Amniotic stem cell (primary cell): Measurements from ENCODE around the gene TBCD.
"Not testable (repeated sequence)": the region's sequence is repeated elsewhere in the genome, so short reads cannot be mapped to it uniquely, and the experiment has no call there.

Experiments
- DNase-seq: peaks from one replicate; lab custom pipeline; 2025; lab: John Stamatoyannopoulos, UW

TBCD gene

GRCh38 chr17:82957961-82958561 is 206.2 kb downstream of the TBCD start:
- DNase-seq: no peak

GRCh38 chr17:82959242-82959930 is 207.5 kb downstream of the TBCD start:
- no peak for DNase-seq

DNA sequence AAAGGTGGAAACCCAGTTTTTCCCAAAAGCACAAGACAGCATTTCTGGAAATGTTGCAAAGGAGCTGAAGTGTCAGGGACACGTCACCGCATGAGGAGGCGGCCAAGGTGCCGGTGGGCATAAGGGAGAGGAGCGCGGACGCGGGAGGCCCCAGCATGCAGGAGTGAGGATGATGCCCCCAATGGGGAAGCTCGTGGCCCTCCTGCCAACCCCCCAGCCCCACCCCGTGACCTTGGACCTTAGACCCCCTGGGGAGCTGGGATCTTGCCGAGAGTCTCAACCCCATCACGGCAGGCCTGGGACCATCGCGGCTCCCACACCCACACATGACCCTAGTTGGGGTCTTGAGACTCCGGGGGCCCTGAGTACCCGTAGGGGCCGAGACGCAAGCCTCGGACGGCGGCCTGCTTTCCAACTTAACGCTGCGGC is 208.1 kb downstream of the TBCD start:
- DNase-seq: no peak

DNA sequence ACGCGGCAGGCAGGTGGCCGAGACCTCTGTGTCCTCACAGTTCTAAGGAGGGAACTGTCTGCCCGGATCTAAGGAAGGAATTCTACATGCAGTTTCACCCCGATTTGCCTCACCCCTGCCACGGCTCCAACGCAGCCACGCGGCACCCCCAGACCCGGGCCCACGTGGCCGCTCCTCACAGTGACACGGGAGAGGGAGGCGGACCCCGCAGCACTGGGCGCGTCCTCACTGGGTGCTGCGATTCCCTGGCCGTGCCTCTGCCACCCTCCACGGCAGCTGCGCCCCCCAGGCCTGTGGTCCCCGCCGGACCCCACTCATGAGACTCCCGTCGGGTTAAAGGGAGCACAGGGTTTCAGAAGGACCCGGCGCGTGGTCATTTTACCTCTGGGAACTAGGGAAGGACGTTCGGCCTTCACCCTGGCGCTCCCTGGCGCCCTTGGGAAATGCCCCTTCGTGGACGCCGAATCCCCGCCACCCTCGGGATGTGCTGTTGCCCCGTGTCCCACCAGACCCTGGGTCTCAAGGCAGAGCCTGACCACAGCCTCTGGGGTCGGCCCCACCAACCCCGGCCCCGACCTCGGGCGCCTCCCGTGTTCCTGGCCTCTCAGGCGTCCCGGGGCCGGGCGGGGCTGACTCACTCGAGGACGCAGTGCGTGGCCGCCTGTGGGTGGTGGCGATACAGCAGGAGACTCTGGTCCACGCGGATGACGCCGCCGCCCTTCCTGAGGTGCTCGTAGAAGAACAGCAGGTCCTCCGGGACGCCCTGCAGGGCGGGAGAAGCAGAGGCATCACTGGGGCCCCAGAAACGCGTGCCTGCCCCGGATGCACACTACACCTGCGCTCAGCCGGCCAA is 208.8 kb downstream of the TBCD start:
- no peak for DNase-seq

GRCh38 chr17:82961366-82962162 is 209.7 kb downstream of the TBCD start:
- no peak for DNase-seq

DNA sequence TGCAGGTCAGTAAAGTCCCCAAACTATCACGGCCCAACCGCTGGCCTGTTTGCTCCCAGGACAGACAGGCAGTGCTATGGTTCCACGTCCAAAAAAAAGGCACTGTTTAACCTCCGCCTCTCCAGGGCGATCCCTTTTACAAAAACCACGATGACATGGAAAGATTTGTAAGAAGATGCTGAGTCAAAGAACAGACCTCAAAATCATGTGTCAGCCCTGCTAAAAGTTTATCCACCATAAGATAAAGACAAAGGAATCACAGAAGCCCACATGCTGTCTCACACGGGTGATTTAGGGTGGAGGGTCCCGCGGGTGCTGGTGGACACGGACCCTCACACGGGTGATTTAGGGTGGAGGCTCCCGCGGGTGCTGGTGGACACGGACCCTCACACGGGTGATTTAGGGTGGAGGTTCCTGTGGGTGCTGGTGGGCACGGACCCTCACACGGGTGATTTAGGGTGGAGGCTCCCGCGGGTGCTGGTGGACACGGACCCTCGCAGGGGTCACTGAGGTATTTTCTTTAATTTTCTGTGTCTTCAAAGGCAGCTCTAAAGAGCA is 210.4 kb downstream of the TBCD start:
- no peak for DNase-seq

- peak; percentile 78 for DNase-seq
Observed at GRCh38 chr17:82963104-82963950, 211.5 kb downstream of the TBCD start.

- not testable (repeated sequence) for DNase-seq
Observed at GRCh38 chr17:82964451-82964850, 212.6 kb downstream of the TBCD start.

- DNase-seq: no peak
Observed at GRCh38 chr17:82964851-82965341, 213.0 kb downstream of the TBCD start.

DNA sequence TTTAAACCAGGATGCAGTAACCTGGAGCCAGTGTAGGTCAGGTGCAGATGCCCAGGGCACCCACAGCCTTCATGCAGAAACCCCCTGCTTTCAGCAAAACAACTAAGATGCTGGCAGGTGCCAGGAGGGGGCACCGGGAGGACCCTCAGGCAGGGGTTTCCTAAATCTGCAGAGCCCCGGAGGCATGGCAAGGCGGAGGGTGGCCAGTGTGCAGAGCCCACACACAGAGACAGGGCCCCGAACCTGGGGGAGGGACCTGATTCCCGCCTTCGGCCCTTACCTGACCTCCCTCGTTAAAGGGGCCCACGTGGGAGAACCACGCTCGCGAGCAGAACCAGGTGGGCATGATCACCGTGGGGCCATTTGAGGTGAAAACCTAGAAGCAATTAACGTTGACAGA is 213.5 kb downstream of the TBCD start:
- DNase-seq: no peak

GRCh38 chr17:82966415-82966814 is 214.6 kb downstream of the TBCD start:
- no peak for DNase-seq

GRCh38 chr17:82967268-82968032 is 215.6 kb downstream of the TBCD start:
- no peak for DNase-seq

DNA sequence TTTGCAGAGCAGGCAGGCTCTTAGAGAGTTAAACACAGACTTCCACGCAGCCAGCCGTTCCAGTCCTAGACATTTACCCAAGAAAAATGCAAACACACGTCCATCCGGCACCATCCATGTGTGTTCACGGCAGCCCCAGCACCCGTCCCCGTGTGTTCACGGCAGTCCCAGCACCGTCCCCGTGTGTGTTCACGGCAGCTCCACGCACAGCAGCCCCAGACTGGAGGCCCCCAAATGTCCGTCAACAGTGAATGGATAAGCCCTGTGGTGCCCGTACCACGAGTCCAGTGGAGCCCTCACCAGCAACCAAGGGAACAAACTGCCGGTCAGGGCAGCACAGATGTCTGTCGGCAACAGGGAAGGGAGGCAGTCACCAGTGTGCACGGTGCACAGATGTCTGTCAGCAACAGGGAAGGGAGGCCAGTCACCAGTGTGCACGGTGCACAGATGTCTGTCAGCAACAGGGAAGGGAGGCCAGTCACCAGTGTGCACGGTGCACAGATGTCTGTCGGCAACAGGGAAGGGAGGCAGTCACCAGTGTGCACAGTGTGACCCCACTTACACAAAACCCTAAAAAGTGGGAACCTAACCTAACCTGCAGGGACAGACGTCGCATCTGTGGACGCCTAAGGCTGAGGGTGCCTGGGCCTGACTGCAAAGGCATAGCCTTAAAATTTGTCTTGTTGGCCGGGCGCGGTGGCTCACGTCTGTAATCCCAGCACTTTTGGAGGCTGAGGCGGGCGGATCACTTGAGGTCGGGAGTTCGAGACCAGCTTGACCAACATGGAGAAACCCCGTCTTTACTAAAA is 216.4 kb downstream of the TBCD start:
- DNase-seq: not testable (repeated sequence)

DNA sequence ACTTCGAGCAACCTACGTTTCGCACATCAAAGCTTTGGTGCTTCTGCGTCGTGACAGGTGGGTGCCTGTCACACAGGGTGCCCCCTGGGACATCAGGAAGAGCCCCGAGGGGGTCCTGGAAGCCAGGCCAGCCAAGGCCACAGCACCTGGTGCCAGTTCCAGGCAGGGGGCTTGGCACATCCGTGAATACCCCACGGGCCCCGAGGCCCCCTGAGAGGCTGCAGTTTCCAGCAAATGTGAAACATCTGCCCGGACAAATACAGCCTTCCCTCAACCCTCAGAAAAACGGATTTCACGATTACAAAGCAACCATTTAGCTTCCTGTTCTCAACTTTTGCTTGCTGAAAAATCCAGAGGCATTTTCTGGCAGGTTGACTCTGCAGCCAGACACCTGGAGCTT is 218.2 kb downstream of the TBCD start:
- no peak for DNase-seq

DNA sequence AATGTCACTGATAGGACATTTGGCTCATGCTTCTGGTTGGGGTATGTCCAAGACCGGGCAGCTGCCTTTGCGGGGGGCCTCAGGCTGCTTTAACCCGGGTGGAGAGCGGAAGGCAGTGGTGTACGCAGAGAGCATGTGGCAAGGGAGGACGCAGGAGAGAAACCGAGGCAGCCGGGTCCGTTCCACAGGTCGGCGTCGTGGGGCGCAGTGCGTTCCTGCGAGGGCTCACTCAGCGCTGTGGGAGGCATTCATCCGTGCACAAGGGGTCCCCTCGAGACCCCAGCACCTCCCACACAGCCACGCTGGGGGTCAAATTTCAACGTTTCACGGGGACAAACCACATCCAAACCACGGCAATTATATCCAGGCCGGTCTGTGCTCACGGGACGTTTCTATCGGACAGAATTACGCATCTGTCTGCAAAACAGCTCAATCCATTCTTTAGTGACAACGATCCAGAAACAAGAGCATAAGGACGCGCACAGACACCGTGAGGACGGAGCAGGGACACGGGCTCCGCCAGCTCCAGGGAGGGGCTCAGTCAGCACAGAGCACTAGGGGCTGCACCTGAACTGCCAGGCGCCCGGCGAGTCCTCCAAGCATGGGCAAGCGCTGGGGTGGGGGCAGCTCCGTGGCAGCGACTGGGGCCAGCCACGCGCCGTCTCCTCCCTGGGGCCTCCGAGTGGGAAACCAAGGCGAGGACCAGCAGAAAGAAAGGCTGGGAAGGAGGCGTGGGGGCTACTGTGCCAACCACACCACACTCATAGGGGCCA is 219.1 kb downstream of the TBCD start:
- no peak for DNase-seq

- DNase-seq: no peak
Observed at GRCh38 chr17:82972836-82973372, 221.0 kb downstream of the TBCD start.

DNA sequence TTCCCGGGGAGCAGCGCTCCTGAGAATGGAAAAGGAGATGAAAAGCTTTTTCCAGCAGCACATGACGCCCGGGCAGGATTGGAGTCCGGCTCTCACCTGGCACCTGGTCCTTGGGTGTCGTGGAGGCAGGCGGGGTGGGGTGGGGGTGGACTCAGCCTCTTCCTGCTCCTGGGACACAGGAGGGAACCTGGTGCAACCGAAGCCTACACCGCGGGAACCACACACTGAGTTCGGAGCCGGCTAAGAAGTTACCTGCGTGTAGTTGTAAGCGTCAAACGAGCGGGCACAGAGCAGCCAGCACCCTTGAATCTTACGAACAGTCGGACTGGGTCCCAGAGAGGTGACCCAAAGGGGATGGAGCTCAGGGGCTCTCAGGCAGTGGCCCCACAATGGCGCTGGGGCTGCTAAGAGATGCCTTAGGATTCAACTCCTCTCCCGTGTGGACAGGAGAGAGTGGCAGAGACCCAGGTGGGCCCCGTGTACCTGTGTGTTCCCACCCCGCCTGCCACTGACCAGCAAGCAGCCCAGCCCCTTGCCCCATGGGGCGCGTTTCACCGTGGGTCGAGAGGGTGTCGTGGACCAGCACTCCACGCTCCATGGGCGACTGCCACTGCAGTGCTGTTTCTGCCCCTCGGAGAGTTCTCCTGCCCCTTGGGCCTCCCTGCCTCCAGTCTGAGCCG is 221.7 kb downstream of the TBCD start:
- DNase-seq: no peak
